Nephron progenitor cell (in vitro differentiated cells): ENCODE results near the gene PDGFA.

Source experiments
- DNase-seq: peaks from one replicate; pipeline ENCODE4 v3.0.0; 2021
- H3K27ac Mint-ChIP-seq: 2 replicates; pipeline ENCODE4 v1.8.0; 2021; ENCODE audit warnings: mild to moderate bottlenecking, moderate library complexity, mixed read lengths
- H3K27me3 Mint-ChIP-seq: 2 replicates; pipeline ENCODE4 v1.8.0; 2021; ENCODE audit warnings: mild to moderate bottlenecking, low read depth, mixed read lengths; ENCODE audit not compliant: poor library complexity
- H3K36me3 Mint-ChIP-seq: 2 replicates; pipeline ENCODE4 v1.8.0; 2021; ENCODE audit warnings: low read depth, mixed read lengths
- H3K4me1 Mint-ChIP-seq: 2 replicates; pipeline ENCODE4 v1.8.0; 2021; ENCODE audit warnings: mixed read lengths
- H3K4me3 Mint-ChIP-seq: 2 replicates; pipeline ENCODE4 v1.8.0; 2021; ENCODE audit warnings: mild to moderate bottlenecking, moderate library complexity, mixed read lengths
- H3K9me3 Mint-ChIP-seq: 2 replicates; pipeline ENCODE4 v1.8.0; 2021; ENCODE audit warnings: mild to moderate bottlenecking, moderate library complexity, mixed read lengths
- CTCF ChIP-seq: fragments of 200-600 bp; sonication (generic); IDR thresholded peaks from 2 replicates; pipeline ENCODE4 v1.5.0; 2021; ENCODE audit warnings: antibody characterized with exemption

Gene PDGFA

DNA sequence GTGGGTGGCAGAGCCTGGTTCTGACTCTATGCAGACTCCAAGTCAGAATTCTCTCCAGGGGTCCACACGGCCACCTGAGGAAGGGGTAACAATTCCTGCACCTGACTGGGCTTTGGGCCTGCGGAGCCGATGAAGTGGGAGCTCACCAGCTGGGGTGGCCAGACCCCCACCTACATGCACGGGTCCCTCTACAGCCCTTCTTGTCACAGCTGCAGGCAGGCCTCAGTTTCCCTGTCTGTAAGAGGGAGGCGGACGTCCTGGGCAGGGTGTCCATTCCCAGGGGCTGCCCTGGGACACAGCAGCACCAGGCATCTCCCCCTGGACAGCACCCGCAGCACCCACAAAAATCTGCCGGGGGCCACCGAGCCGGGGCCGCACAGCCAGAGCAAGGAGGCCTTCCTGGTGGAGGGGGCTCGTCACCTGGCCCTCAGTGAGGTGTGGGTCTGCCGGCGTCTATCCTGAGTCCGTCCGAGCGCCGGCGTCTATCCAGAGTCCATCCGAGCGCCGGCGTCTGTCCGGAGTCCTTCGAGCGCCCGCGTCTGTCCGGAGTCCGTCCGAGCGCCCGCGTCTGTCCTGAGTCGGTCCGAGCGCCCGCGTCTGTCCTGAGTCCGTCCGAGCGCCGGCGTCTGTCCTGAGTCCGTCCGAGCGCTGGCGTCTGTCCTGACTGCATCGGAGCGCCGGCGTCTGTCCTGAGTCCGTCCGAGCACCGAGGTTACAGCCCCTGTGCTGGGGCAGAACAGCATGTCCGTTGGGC, 65.1 kb downstream of the PDGFA start:
- H3K27me3 Mint-ChIP-seq = peaks cover 28% of the 10 kb centered on the region
- DNase-seq = no peak
- H3K4me3 Mint-ChIP-seq = no peak overlapping the region
- peaks cover 22% of the 10 kb centered on the region for H3K4me1 Mint-ChIP-seq
- no peak for TF ChIP-seq CTCF
- no peaks in the 10 kb centered on the region for H3K9me3 Mint-ChIP-seq
- H3K27ac Mint-ChIP-seq = no peak overlapping the region
- no peaks in the 10 kb centered on the region for H3K36me3 Mint-ChIP-seq

DNA sequence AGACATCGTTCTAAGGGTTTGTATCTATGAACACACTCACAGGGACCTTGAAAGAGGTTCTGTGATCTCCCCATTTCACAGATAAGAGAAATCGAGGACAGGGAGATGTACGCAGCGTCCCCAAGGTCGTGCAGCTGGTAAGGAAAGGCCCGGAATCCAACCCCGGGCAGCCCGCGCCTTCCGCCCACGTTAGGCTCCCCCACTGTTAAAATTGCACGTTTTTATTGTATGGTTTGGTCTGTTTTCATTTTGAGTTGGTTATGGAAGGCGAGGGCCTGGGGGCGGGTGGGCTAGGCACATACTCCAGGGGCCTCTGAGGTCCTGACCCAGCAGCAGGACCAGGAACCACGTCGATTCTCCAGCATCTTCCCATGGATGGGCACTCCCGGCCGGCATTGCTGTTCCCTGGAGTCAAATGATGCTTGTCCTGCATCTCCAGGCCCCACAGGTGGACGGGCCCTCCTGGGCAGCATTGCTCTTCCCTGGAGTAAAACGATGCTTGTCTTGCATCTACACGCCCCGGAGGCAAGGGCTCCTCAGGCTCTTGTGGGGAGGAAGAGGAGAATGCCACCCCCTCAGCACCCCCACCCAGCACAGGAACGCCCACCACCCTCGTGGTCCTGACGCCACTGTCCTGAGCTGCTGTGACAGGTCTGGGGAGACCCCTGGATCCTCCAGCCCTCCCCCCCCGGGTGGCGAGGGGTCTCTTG, 65.9 kb downstream of the PDGFA start:
- Mint-ChIP-seq H3K36me3 (no peaks in the 10 kb centered on the region), H3K9me3 (no peaks in the 10 kb centered on the region), H3K4me1 (peaks cover 29% of the 10 kb centered on the region), H3K4me3 (no peak overlapping the region), H3K27me3 (peaks cover 30% of the 10 kb centered on the region), H3K27ac (no peak overlapping the region)
- no peak for DNase-seq
- TF ChIP-seq CTCF = no peak

DNA sequence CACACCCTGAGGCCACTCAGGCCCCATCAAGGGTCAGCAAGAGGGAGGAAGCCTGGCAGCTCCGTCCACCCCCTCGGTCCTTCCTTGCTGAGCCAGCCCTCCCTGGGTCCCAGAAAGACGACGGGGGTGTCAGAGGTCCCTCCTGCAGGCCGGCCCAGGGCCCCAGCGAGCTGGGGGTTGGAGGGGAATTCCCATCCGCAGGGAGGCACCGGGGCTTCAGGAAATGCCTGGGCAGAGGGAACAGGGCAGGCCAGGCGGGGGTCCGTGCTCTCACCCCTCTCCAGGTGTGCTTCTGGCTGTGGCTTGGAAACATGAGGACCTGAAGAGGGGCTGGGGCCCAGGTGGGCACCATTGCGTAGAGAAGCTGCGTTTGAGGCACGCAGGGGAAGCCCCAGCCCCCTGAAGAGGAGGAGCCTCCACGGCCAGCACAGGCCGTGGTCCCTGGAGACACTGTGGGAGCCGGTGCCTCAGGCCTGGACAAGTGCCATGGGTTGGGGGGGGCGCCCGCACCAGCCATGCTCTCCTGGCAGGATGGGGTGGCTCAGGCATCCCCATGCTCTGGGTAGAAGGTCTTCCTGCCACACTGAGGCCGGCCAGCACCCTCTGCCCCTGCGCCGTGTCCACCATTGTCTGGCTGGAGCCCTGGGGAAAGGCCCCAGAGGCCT, 66.7 kb downstream of the PDGFA start:
- Mint-ChIP-seq H3K27ac (no peak overlapping the region), H3K27me3 (peaks cover 32% of the 10 kb centered on the region), H3K4me1 (peaks cover 29% of the 10 kb centered on the region), H3K36me3 (no peaks in the 10 kb centered on the region), H3K9me3 (no peaks in the 10 kb centered on the region), H3K4me3 (no peak overlapping the region)
- TF ChIP-seq CTCF = no peak
- no peak for DNase-seq

GRCh38 chr7:452226-452751, 67.4 kb downstream of the PDGFA start:
- Mint-ChIP-seq H3K4me1 (peaks cover 29% of the 10 kb centered on the region), H3K27ac (no peak overlapping the region), H3K27me3 (peaks cover 32% of the 10 kb centered on the region), H3K9me3 (no peaks in the 10 kb centered on the region), H3K4me3 (peak overlapping the region; percentile 56), H3K36me3 (no peaks in the 10 kb centered on the region)
- TF ChIP-seq CTCF = no peak
- peak; percentile 63 for DNase-seq

DNA sequence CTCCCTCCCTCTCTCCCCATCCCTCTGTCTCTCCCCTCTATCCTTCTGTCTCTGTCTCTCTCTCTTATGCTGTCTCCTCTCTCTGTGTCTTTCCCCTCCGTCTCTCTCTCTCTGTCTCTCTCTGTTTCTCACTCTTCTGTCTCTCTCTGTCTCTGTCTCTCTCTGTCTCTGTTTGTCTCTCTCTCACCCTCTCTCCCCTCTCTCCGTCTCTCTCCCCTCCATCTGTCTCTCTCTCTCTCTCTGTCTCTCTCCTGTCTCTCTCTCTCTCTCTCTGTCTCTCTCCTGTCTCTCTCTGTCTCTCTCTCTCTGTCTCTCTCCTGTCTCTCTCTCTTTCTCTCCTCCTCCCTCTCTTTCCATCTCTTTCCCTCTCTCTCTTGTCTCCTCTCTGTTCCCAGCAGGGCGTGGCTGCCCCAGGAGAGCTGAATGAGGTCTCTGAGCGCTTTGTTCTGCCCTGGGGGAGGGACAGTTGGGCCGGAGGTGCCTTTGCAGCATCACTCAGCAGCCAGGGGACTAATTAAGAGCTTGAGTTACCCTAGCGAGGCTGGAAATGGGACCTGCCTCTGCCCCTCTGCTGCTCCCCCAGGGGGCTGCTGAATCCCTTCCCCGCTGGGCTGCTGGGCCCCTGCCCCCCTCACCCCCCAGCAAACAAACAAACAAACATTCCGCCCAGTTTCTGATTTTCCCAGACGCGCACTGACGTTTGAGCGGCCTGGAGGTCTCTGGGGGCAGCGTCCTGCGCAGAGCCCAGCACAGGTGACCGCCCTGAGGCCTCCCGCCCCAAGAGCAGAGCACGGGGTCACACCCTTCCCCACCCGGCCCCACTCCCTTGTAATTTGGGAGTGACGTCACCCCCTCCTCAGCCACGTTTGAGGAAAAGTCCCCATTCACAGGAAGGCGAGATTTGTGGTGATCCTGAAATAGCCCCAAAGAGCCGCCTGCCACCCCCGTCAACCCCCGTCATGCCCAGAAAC, 68.1 kb downstream of the PDGFA start:
- Mint-ChIP-seq H3K27ac (no peak overlapping the region), H3K9me3 (no peaks in the 10 kb centered on the region), H3K36me3 (no peaks in the 10 kb centered on the region), H3K27me3 (peaks cover 32% of the 10 kb centered on the region), H3K4me3 (peak overlapping the region; percentile 56), H3K4me1 (peaks cover 29% of the 10 kb centered on the region)
- no peak for DNase-seq
- no peak for TF ChIP-seq CTCF
